Mesenteric fat pad (tissue), 1 donor: ENCODE results near the gene PSENEN. TPM values are rescaled to one million over a fixed set of nuclear protein-coding genes. Genes with fewer than 3 reads are reported as not detected.

Source experiments
- DNase-seq: peaks from one replicate; pipeline ENCODE4 v3.0.0-alpha.2; 2020; ENCODE audit warnings: low spot score
- long read RNA-seq: library from polyadenylated mRNA; unstranded; transcript quantifications from one replicate; pipeline ENCODE4 v2.0.0, GENCODE V29; 2020
- total RNA-seq: library from RNA; stranded (reverse); fragmentation: NEBNext Ultra II Directional; extraction: Animal tissue kit (Norgen Biotek cat#: 25700); gene quantifications from one replicate; pipeline ENCODE4 v1.2.1, GENCODE V29; 2021
- donor health status: DM: yes; HTN: yes; CAD: no.

The PSENEN gene
- total RNA-seq = 66.8 TPM
- long read RNA-seq, partial matches to known transcripts = 1 of 3 reads
- long read RNA-seq, other reads (novel, unspliced or antisense) = 0 of 3 reads

DNA sequence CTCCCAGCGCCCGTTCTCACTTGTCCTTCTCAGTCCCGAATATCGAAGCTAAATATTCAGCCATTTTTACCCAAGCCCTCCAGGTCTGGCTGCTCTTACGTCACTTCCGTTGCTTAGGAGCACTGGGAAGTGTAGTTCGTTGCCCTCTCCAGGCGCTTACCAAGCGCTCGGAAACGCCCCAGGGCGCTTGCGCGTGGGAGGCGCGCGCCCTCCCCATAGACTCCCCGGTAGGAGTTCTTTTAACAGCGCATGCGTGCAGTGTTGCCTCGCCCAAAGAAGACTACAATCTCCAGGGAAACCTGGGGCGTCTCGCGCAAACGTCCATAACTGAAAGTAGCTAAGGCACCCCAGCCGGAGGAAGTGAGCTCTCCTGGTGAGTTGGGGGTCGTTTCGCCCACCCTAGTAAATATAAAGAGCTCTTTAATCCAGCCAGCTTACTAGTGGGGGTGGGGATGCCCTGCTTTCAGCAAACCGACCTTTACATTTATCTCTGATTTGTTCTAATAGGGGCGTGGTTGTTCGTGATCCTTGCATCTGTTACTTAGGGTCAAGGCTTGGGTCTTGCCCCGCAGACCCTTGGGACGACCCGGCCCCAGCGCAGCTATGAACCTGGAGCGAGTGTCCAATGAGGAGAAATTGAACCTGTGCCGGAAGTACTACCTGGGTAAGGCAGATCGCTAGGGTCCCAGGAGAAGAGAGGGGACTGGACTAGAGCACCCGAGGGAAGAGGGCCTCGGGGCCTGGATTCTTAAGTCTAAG is at the start of gene PSENEN, which contains the start of gene U2AF1L4:
Gene PSENEN, plus strand, starts transcription at position 324 of the 759 bp plus-strand sequence. Its CDS starts 280 bp downstream, at position 604.
Gene U2AF1L4, minus strand, starts transcription at position 91 of the 759 bp plus-strand sequence. Its CDS starts 27 bp downstream, at position 64.
- peak; percentile 98 for DNase-seq

DNA sequence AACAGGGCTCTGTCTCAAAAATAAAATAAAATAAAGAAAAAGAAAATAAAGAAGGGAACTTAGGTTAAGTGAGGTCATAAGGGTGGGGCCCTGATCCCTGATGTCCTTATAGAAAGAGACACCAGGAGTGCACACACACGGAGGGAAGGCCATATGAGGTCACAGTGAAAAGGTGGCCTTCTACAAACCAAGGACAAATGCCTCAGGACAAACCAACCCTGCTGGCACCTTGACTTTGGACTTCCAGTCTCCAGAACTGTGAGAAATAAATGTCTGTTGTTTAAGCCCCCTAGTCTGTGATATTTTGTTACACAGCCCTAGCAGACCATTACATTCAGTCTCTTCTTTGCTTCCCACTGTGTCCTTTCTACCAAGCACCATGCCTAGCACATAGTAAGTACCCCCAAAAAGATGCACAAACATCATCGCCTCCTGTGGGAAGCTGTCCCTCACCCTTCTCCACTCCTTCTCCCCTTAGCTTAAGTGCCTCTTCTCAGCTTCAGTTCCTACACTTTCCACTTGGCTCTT is 49.5 kb upstream of the PSENEN start:
- no peak for DNase-seq

DNA sequence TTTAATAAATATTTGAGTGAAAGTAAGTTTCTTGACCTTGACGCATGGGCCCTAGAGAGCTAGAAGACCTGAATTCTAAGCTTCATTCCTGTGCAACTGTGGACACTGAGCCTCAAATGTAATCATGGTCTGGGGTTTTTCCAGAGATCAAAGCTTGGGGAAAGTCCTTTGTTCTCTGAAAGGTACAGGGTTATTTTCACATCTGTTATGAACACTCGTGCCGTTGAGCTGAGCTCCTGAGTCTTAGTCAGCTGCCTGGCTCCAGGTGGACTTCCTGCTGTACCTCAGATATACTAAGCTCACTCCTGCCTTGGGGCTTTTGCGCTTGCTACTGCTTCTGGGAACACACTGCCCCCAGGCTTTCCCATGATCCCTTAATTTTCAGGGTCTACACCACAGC is 48.6 kb upstream of the PSENEN start:
- DNase-seq = no peak

GRCh38 chr19:35702223-35703012 is 43.0 kb upstream of the PSENEN start:
- peak; percentile 95 for DNase-seq

- DNase-seq = no peak
Measured at GRCh38 chr19:35703343-35703742, 42.1 kb upstream of the PSENEN start.

- no peak for DNase-seq
Measured at GRCh38 chr19:35704218-35704617, 41.2 kb upstream of the PSENEN start, which contains the start of gene ZBTB32. TSS of gene ZBTB32 (plus strand) at chr19:35704558. CDS start at chr19:35714627, 10,069 bp downstream.

GRCh38 chr19:35708391-35708790 is 37.1 kb upstream of the PSENEN start:
- DNase-seq = no peak

DNA sequence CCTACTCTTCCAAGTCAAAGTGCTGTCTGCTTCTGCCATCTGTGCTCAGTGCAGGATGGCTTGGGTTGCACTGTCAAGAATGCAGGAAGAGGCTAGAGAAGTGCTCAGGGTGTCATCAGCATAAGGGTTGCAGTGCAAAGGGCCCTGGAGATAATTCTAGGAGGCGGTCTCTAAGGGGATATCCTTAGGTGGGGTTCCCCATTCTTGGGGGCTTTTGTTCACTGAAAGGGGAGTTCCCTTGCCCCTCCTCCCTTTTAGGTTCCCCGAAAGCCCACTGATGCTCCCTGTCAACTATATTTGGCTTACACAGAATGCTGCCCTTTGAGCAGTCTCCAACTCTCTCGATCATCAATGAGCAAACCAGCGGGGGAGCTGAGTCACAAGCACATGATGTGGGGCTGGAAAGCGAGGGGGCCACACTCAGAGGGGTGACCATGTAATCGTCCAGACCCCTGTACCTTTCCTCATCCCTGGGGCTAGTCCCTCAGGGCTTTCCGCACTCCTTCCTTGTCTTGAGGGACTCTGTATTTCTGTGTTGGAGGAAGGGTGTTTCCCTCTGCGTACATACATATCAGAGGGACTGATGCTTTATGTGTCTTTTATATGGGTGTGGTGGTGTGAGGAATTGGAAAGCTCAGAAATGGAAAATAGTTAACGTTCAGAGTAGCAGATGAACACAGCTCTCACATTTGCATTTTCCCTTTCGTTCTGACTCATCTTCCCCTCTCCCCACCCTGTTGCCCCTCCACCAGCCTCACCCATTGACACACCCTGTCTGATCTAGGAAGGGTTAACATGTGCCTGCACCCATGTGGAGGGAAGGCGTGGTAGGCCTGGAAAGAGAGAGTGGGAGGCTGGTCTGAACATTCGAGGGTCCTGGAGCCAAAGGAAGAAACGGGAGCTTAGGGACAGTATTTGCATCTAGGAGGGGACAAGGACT is 34.4 kb upstream of the PSENEN start:
- DNase-seq = no peak

- DNase-seq = no peak
Measured at GRCh38 chr19:35712567-35713505, 32.6 kb upstream of the PSENEN start.

- no peak for DNase-seq
Measured at GRCh38 chr19:35713506-35713850, 32.0 kb upstream of the PSENEN start.

DNA sequence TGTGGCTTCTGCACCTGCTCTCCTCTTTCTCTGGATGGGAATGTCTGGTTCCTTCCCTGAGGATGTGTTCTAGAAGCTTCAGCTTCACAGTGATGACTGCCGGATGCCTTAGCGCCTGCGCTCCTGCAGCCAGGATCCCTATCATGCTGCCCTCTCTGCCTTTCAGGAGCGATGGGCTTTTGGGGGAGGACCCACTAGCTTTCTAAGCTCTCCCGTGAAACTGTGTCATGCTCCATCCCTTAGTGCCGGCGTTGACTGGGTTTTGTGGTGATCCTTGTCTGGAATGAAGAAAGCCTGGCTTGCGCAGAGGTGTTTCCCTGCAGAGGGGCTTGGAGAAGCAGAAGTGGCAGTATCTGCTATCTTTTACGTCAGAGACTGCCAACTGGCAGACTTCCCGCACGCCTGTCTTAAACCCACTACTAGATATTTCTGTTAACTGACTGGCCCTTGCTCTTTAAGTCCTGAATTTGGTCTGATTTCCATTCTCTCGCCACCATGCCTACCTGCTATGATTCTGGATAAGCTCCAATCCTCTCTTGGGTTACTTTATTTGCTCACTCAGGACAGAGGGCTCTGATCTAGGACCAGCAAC is 31.5 kb upstream of the PSENEN start:
- DNase-seq = no peak

- DNase-seq = no peak
Measured at GRCh38 chr19:35714601-35715354, 30.7 kb upstream of the PSENEN start.

DNA sequence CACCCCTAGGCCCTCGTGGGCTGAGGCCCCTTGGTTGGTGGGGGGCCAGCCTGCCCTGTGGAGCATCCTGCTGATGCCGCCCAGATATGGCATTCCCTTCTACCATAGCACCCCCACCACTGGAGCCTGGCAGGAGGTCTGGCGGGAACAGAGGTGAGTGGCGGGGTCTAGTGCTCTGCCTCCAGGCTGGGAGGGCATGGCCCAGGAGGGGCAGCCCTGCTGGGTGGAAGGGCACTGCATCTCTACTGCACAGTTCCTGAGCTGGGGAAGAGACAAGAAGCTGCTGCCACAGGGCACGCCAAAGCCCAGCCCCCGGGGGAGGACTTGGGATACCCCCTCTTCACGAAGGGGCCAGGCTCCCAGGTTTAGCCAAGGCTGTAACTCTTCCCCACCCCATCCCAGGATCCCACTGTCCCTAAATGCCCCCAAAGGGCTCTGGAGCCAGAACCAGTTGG is 30.1 kb upstream of the PSENEN start:
- DNase-seq = no peak

- no peak for DNase-seq
Measured at GRCh38 chr19:35715981-35716800, 29.3 kb upstream of the PSENEN start.

DNA sequence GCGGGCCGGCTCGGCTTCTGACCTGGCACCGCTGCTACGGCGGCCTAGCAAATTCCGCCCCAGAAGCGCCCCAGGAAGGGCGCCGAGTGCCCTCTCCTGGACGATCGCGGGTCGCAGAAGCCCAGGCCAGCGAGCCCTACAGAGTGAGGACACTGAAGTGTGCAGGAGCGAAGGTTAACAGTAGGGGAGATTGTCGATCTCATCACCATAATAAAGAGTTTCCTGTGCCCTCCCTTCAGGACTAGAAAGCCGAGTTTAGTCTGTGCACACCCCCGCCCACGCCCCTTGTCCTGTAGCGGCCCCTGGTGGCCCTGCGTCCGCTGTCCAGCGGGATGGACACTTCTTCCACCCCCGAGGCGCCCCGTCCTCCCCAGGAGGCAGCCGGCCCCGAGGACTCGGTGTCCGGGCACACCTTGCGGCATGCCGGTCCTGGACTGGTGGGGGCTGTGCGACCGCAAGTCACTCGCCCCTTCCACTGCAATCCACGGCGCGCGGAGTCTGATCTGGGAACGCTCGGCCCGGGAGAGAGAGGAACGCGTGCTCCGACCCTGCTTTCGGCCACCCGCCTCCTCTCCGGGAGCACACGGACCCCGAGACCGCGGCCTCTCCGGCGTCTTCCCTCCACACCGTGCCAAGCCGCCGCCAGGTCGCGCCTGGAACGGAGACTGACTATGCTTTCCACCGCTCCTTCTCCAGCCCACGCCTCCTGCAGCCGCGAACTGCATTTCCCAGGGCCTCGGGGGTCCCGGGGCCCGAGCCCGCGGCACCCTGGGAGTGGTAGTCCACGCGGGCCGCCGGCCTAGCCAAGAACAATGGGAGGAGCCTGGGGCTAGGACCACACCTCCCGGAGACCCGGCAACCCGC is 28.4 kb upstream of the PSENEN start:
- DNase-seq = peak; percentile 97

DNA sequence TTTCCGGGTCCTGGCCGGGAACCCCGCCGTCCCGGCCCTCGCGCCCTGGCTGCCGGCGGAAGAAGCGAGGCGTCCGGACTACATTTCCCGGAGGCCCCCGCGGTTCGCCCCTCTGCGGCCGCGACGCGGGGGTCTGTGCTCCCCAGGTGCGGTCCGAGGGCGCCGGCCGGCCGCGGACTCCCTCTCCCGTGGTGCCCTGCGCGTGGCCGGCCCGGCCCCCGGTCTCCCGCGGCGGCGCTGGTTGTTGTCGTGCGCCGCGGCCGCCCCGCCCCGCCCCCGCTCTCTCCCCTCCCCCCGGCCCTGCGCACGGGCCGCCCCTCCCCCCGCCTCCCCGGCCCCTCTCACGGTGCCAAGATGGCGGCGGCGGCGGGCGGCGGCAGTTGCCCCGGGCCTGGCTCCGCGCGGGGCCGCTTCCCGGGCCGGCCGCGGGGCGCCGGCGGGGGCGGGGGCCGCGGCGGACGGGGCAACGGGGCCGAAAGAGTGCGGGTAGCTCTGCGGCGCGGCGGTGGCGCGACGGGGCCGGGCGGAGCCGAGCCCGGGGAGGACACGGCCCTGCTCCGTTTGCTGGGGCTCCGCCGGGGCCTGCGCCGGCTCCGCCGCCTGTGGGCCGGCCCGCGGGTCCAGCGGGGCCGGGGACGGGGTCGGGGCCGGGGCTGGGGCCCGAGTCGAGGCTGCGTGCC is 27.6 kb upstream of the PSENEN start, which contains the start of gene KMT2B:
Gene KMT2B, plus strand, starts transcription at position 339 of the 680 bp plus-strand sequence. Its CDS starts 16 bp downstream, at position 355.
- no peak for DNase-seq
